HCT116 (cell line): ENCODE data around the gene USP24. TPM values are rescaled to one million over a fixed set of nuclear protein-coding genes. Genes with fewer than 3 reads are reported as not detected.

Experiments used
- ATAC-seq: fragments of 200-7000 bp; cut with Tn5 transposase; 2 replicates; pipeline ENCODE4 v1.9.1; 2020; ENCODE audit warnings: mild to moderate bottlenecking, moderate library complexity
- BruUV-seq: library from RNA; stranded (reverse); fragments of 400-500 nt; replicated peaks from 2 replicates; lab custom pipeline; 2021; lab: Mats Ljungman, UMichigan
- CTCF ChIA-PET: fragments of 300-600 bp; sonication (Branson Sonifier 250); formaldehyde crosslinking; loops from one replicate; lab custom pipeline; 2021; ENCODE audit warnings: antibody characterized with exemption; lab: Charles Lee
- POLR2A ChIA-PET: fragments of 300-600, 350-600 bp; sonication (Branson Sonifier 250); formaldehyde crosslinking; loops from one replicate; lab custom pipeline; 2021; ENCODE audit warnings: antibody characterized with exemption; lab: Charles Lee
- RAD21 ChIA-PET, 2 experiments: fragments of 300-600 bp; sonication (Branson Sonifier 250); formaldehyde crosslinking; loops; one replicate each; lab custom pipeline; 2023; ENCODE audit warnings: low total read pairs in 2 of 2; ENCODE audit not compliant: uncharacterized antibody in 2 of 2, unreplicated experiment in 2 of 2, low non-redundant PET in 1 of 2; lab: Charles Lee
- DNase-seq: peaks from one replicate; pipeline ENCODE4 v3.0.0-alpha.2; 2010; ENCODE audit warnings: low read depth, low spot score
- H2AFZ ChIP-seq: fragments of 200-600 bp; shearing (Covaris generic), sonication (generic); 2 replicates; pipeline ENCODE4 v1.6.1; 2017; ENCODE audit warnings: low read depth, mixed run types, mixed read lengths, antibody characterized with exemption, low read length; ENCODE audit not compliant: poor library complexity, severe bottlenecking
- H3K27ac ChIP-seq: 2 replicates; pipeline ENCODE4 v1.5.1; 2012; ENCODE audit warnings: low read depth, low read length
- H3K27me3 ChIP-seq: fragments of 200-600 bp; sonication (generic); 2 replicates; pipeline ENCODE4 v1.6.1; 2016; ENCODE audit warnings: mixed run types, low read length, mixed read lengths; ENCODE audit not compliant: insufficient read depth
- H3K36me3 ChIP-seq, 2 experiments: fragments of 200-500 bp in 1 of 2; fragments of 200-600 bp in 1 of 2; sonication (Bioruptor generic) in 1 of 2; sonication (generic) in 1 of 2; 2 replicates each; pipeline versions ENCODE4 v1.5.1 to v1.6.1; 2014 to 2016; ENCODE audit warnings: low read length in 2 of 2, inconsistent platforms in 1 of 2, mixed read lengths in 1 of 2, mixed run types in 1 of 2; ENCODE audit not compliant: insufficient read depth in 2 of 2, control insufficient read depth in 1 of 2
- H3K4me1 ChIP-seq, 2 experiments: fragments of 200-600 bp in 1 of 2; sonication (generic) in 1 of 2; 2 replicates each; pipeline versions ENCODE4 v1.5.1 to v1.6.1; 2012 to 2017; ENCODE audit warnings: low read length in 2 of 2, inconsistent platforms in 1 of 2, mild to moderate bottlenecking in 1 of 2, mixed read lengths in 1 of 2, mixed run types in 1 of 2, moderate library complexity in 1 of 2; ENCODE audit not compliant: insufficient read depth in 2 of 2, control insufficient read depth in 1 of 2
- H3K4me2 ChIP-seq: fragments of 200-600 bp; sonication (generic); 2 replicates; pipeline ENCODE4 v1.6.1; 2017; ENCODE audit warnings: mixed run types, low read length, mixed read lengths
- H3K4me3 ChIP-seq, 2 experiments: fragments of 200-600 bp in 1 of 2; sonication (generic) in 1 of 2; replicated peaks in 1 of 2; 2 replicates each; pipeline ENCODE4 v1.5.1; 2011 to 2016; ENCODE audit warnings: low read length in 2 of 2, control low read depth in 1 of 2, low read depth in 1 of 2, mild to moderate bottlenecking in 1 of 2, mixed read lengths in 1 of 2, mixed run types in 1 of 2
- H3K79me2 ChIP-seq: fragments of 200-600 bp; sonication (generic); 2 replicates; pipeline ENCODE4 v1.6.1; 2017; ENCODE audit warnings: mild to moderate bottlenecking, mixed run types, low read length, moderate library complexity, mixed read lengths; ENCODE audit not compliant: insufficient read depth
- H3K9ac ChIP-seq: fragments of 200-600 bp; sonication (generic); 2 replicates; pipeline ENCODE4 v1.6.1; 2016; ENCODE audit warnings: low read length, mixed read lengths
- H3K9me2 ChIP-seq: fragments of 200-600 bp; sonication (generic), shearing (Covaris generic); 2 replicates; pipeline ENCODE4 v1.6.1; 2017; ENCODE audit warnings: mixed run types, mild to moderate bottlenecking, moderate library complexity; ENCODE audit not compliant: insufficient read depth
- H3K9me3 ChIP-seq, 2 experiments: fragments of 200-500 bp in 1 of 2; fragments of 200-600 bp in 1 of 2; sonication (Bioruptor generic) in 1 of 2; sonication (generic) in 1 of 2; 2 replicates each; pipeline ENCODE4 v1.6.1; 2014 to 2017; ENCODE audit warnings: low read length in 2 of 2, mixed read lengths in 2 of 2, inconsistent platforms in 1 of 2, low read depth in 1 of 2, mild to moderate bottlenecking in 1 of 2, mixed run types in 1 of 2, moderate library complexity in 1 of 2; ENCODE audit not compliant: control insufficient read depth in 1 of 2, insufficient read depth in 1 of 2
- H4K20me1 ChIP-seq: fragments of 200-600 bp; sonication (generic), shearing (Covaris generic); 2 replicates; pipeline ENCODE4 v1.6.1; 2017; ENCODE audit warnings: mixed run types, mild to moderate bottlenecking, moderate library complexity; ENCODE audit not compliant: insufficient read depth
- CEBPB ChIP-seq: IDR thresholded peaks from 2 replicates; pipeline ENCODE4 v1.6.1; 2012; ENCODE audit warnings: low read depth
- CTCF ChIP-seq, 3 experiments: fragments of 200-600 bp in 1 of 3; sonication (generic) in 1 of 3; IDR thresholded peaks in 2 of 3; conservative IDR thresholded peaks in 1 of 3; 2 replicates each; pipeline ENCODE4 v1.5.1; 2012 to 2017; ENCODE audit warnings: low read depth in 2 of 3, low read length in 2 of 3, antibody characterized with exemption in 1 of 3, borderline replicate concordance in 1 of 3, control low read depth in 1 of 3, mild to moderate bottlenecking in 1 of 3, mixed read lengths in 1 of 3, mixed run types in 1 of 3, moderate library complexity in 1 of 3; ENCODE audit not compliant: insufficient read depth in 1 of 3
- EZH2phosphoT487 ChIP-seq: fragments of 200-600 bp; IDR thresholded peaks from 2 replicates; pipeline ENCODE4 v1.6.1; 2018; ENCODE audit warnings: antibody characterized with exemption, borderline replicate concordance
- POLR2A ChIP-seq: IDR thresholded peaks from 2 replicates; pipeline ENCODE4 v1.7.0; 2011; ENCODE audit warnings: borderline replicate concordance; ENCODE audit not compliant: insufficient read depth, insufficient read length; ENCODE audit errors: extremely low read depth
- REST ChIP-seq: IDR thresholded peaks from 2 replicates; pipeline ENCODE4 v1.6.1; 2012; ENCODE audit warnings: low read depth
- SIN3A ChIP-seq: IDR thresholded peaks from 2 replicates; pipeline ENCODE4 v1.6.1; 2012; ENCODE audit warnings: low read depth
- SRF ChIP-seq: IDR thresholded peaks from 2 replicates; pipeline ENCODE4 v1.6.1; 2012; ENCODE audit warnings: low read depth
- TCF7L2 ChIP-seq: IDR thresholded peaks from 2 replicates; pipeline ENCODE4 v1.7.0; 2011; ENCODE audit warnings: borderline replicate concordance, inconsistent platforms; ENCODE audit not compliant: insufficient read depth, insufficient read length; ENCODE audit errors: extremely low read depth
- YY1 ChIP-seq: IDR thresholded peaks from 2 replicates; pipeline ENCODE4 v1.6.1; 2011; ENCODE audit warnings: low read length, low read depth, moderate library complexity, mild to moderate bottlenecking; ENCODE audit not compliant: insufficient replicate concordance; ENCODE audit errors: extremely low read depth
- ZNF274 ChIP-seq: fragments of 200-500 bp; sonication (Bioruptor generic); IDR thresholded peaks from 2 replicates; pipeline ENCODE4 v1.6.1; 2014; ENCODE audit warnings: mild to moderate bottlenecking, low read depth, low read length, inconsistent platforms
- intact Hi-C: fragments of 100-400 bp; cut with micrococcal nuclease; formaldehyde crosslinking; loops from 2 replicates; pipeline ENCODE4 v1.10.0; 2022
- total RNA-seq: library from RNA; stranded (reverse); gene quantifications from one replicate; pipeline ENCODE4 v1.2.1, GENCODE V29; 2021; ENCODE audit not compliant: unreplicated experiment
- TF ChIP-seq, protein P1 (sequence below): IDR thresholded peaks from 2 replicates; pipeline ENCODE4 v1.6.1; 2012
- TF ChIP-seq, protein P2 (sequence below): IDR thresholded peaks from 2 replicates; pipeline ENCODE4 v1.6.1; 2012

Gene USP24
- total RNA-seq, 1 experiment from 2014 or later: 34.2 TPM

DNA sequence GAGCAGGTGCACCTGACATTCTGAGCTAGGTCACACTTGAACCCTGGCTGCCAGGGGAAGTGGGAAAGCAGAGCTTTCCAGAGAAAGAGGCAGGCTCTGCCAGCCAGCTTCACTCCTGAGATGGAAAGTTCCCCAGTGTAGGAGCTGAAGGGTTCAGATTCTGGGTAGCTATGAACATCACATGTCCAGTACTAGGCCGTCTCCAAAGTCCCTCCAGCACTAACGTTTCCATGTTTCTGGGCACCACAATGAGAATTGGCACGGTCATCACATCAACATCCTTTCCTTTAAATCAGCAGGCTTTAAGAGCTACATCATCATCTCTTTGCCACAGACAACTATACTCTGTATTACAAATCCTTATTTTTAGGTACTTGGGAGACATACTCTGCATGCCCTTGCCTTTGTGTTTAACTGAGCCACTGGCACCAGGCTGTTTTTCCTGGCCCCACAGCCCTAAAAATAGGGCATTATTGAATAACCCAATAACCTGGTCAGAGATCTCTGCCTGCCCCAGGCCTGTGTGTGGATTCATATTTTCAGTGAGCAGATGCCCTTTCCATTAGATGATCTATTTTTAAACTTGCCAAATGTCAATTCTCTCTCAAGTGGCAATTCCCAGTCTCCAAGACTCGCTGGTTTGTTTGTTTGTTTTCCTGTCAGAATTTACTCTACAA lies 35.4 kb upstream of the USP24 start:
- Histone ChIP-seq H2AFZ (no peak overlapping the region), H3K79me2 (no peaks in the 10 kb centered on the region), H3K9me3 (no peaks in the 10 kb centered on the region), H3K9me2 (no peaks in the 10 kb centered on the region), H3K36me3 (no peaks in the 10 kb centered on the region), H3K27me3 (no peaks in the 10 kb centered on the region), H3K4me1 (no peaks in the 10 kb centered on the region), H3K4me2 (no peak overlapping the region), H3K9ac (no peak overlapping the region), H4K20me1 (no peaks in the 10 kb centered on the region), H3K27ac (no peak overlapping the region), H3K4me3 (no peak overlapping the region)
- BruUV-seq: no TSS peak
- no peak for ATAC-seq
- RAD21 ChIA-PET: no interaction called here
- intact Hi-C loops: no loop called here
- POLR2A ChIA-PET: no interaction called here
- DNase-seq: no peak
- CTCF ChIA-PET: no interaction called here
- no peak for TF ChIP-seq ZNF274
- no peak for TF ChIP-seq EZH2phosphoT487
- TF ChIP-seq TCF7L2: no peak
- TF ChIP-seq CEBPB: no peak

DNA sequence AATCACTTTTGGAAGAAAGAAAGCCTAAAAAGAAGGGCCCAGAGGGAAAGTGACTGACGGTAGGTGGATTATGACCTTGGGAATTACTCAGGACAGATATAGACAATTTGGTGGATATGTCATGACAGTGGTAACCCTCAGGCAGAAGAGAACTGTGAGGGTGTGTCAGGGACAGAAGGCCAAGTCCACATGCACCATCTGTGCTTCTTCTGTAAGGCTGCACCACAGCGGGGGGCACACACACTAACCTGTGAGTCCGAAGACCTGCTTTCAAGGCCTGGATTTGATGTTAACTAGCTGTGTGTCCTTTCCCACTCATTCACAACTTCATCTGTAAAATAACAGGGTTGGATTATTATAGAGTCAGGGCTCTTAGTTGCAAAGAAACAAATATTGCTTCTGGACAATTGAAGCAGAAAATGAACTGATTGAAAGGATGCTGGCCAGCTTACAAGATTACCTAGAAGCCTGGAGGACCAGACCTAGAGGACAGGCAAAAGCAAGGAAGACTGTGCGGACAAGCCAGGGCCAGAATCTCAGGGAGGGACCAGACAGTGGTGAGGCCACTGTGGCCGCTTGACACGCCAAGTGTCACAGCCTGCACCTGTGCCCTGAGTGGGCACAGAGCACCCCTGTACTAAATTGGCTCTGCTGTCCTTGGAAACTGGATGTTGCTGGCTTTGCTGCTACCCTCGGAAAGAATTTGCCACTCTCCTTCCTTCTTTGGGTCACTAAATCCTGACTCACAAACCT lies 34.7 kb upstream of the USP24 start:
- ChIA-PET RAD21 (no interaction called here), POLR2A (no interaction called here), CTCF (no interaction called here)
- Histone ChIP-seq H4K20me1 (no peaks in the 10 kb centered on the region), H2AFZ (no peak overlapping the region), H3K4me1 (no peaks in the 10 kb centered on the region), H3K27me3 (no peaks in the 10 kb centered on the region), H3K79me2 (no peaks in the 10 kb centered on the region), H3K27ac (no peak overlapping the region), H3K4me3 (no peak overlapping the region), H3K9ac (no peak overlapping the region), H3K36me3 (no peaks in the 10 kb centered on the region), H3K9me3 (no peaks in the 10 kb centered on the region), H3K4me2 (no peak overlapping the region), H3K9me2 (no peaks in the 10 kb centered on the region)
- no peak for DNase-seq
- no TSS peak for BruUV-seq
- ATAC-seq: no peak
- intact Hi-C loops: no loop called here
- TF ChIP-seq EZH2phosphoT487 (no peak), SRF (no peak), YY1 (no peak), POLR2A (no peak), ZNF274 (no peak), REST (no peak), CTCF (IDR thresholded peaks at IDR 0.05 in 2 of 3, conservative IDR thresholded peaks at IDR 0.05 in 1 of 3; ENCODE audit: borderline replicate concordance in 1 of 3, insufficient read depth in 1 of 3, low read depth in 2 of 3, low read length in 2 of 3) (no peak), SIN3A (no peak)
- TF ChIP-seq, protein P1, sequence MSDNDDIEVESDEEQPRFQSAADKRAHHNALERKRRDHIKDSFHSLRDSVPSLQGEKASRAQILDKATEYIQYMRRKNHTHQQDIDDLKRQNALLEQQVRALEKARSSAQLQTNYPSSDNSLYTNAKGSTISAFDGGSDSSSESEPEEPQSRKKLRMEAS: no peak
- TF ChIP-seq, protein P2, sequence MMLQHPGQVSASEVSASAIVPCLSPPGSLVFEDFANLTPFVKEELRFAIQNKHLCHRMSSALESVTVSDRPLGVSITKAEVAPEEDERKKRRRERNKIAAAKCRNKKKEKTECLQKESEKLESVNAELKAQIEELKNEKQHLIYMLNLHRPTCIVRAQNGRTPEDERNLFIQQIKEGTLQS: no peak
